HG03108 (cell line): ENCODE data around the gene DNAH10.
"Not testable (repeated sequence)": the region's sequence is repeated elsewhere in the genome, so short reads cannot be mapped to it uniquely, and the experiment has no call there.

ENCODE experiments used
- ATAC-seq: cut with Tn5 transposase; IDR thresholded peaks from one replicate; pipeline ENCODE4 v1.9.1; 2021; ENCODE audit warnings: moderate library complexity; ENCODE audit not compliant: unreplicated experiment

DNAH10 gene

DNA sequence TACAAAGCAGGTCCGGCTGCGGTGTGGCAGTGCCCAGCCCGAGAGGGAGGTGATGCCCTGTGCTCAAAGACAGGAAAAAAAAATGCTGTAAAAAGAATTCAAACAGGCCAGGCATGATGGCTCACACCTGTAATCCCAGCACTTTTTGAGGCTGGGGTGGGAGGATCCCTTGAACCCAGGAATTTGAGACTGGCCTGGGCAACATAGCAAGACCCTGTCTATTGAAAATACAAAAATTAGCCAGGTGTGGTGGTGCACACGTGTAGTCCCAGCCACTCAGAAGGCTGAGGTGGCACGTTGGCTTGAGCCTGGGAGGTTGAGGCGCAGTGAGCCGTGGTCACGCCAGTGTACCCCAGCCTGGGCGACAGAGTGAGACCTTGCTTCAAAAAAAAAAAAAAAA is 26.4 kb downstream of the DNAH10 start:
- ATAC-seq: no peak

DNA sequence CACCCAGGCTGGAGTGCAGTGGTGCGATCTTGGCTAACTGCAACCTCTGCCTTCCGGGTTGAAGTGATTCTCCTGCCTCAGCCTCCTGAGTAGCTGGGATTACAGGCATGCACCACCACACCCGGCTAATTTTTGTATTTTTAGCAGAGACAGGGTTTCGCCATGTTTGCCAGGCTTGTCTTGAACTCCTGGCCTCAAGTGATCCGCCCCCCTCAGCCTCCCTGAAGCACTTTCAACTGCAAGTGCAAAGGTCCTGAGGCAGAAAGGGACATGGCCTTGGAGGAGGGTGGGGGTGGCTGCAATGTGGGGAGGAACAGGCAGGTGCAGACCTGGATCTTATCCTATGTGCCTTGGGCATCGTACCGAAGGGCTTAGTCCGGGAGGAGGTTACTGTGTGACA is 27.3 kb downstream of the DNAH10 start:
- not testable (repeated sequence) for ATAC-seq

GRCh38 chr12:123790905-123791467 is 28.9 kb downstream of the DNAH10 start:
- no peak for ATAC-seq

GRCh38 chr12:123794027-123794426 is 31.9 kb downstream of the DNAH10 start:
- ATAC-seq: no peak

GRCh38 chr12:123798518-123798917 is 36.4 kb downstream of the DNAH10 start:
- ATAC-seq: no peak

DNA sequence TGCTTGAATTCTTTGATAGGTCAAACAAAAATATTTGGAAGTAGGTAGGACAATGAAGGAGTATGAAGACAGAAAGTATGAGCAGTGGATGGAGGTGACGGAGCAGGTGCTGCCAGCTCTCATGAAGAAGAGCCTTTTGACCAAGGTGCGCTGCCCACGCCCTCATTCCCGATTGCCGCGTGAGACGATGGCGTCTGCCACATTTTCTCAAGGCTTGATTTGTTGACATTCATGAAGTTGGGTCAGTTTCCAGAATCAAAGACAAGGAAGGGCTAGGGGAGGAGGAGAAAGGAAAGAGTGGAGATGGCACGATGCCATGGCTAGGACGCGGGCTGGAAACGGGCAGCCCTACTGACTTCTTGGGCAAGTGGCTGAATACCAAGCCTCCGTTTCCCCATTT is 37.1 kb downstream of the DNAH10 start:
- no peak for ATAC-seq

- no peak for ATAC-seq
Observed at GRCh38 chr12:123801573-123802178, 39.6 kb downstream of the DNAH10 start.

GRCh38 chr12:123805173-123805572 is 43.1 kb downstream of the DNAH10 start:
- ATAC-seq: no peak

- no peak for ATAC-seq
Observed at GRCh38 chr12:123807002-123807401, 44.9 kb downstream of the DNAH10 start.

- ATAC-seq: no peak
Observed at GRCh38 chr12:123807670-123808069, 45.6 kb downstream of the DNAH10 start.

- ATAC-seq: no peak
Observed at GRCh38 chr12:123808167-123808566, 46.1 kb downstream of the DNAH10 start.

GRCh38 chr12:123813349-123813748 is 51.2 kb downstream of the DNAH10 start:
- no peak for ATAC-seq

GRCh38 chr12:123815968-123816367 is 53.9 kb downstream of the DNAH10 start:
- ATAC-seq: no peak

DNA sequence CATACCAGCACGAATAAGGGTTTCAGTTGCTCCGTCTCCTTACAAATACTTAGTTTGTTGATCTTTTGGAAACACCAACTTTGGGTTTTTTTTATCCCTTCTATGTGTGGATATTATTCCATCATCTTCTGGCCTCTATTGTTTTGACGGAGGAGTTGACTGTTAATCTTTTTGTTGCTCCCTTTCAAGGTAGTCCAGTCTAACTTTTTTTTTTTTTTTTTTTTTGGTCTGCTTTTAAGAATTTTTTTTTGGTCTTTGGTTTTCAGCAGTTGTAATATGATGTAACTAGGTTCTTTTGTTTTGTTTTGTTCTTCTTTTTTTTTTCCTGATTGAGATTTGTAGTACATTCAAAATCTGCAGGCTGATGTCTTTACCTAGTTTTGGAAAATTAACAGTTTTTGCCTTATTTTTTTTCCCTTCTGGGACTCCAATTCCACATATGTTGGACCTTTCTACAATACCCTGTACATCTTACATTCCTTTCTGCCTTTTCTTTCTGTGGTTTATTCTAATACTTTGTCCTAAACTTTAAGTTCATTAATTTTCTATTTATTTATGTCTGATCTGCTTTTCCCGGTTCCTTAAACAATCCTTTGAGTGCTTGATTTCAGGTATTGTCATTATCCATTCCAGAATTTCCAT is 54.9 kb downstream of the DNAH10 start:
- ATAC-seq: no peak

DNA sequence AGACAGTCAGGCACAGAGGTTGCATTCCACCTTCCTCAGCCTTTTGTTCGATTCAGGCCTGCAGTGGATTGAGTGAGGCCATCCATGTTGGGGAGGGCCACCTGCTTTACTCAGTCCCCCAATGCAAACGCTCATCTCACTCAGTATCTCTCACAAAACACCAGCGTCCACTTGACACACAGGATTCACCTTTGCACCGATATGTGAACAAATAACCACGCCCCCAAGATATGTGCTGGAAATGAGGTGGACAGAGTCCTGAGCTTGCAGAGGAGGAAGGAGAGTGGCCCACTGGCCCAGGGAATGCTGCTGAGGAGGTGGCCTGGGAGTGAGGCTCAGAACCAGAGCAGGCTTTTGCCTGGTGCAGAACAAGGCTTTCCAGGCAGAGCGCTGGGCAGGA is 60.7 kb downstream of the DNAH10 start:
- ATAC-seq: no peak

- ATAC-seq: no peak
Observed at GRCh38 chr12:123828120-123828519, 66.0 kb downstream of the DNAH10 start.

- no peak for ATAC-seq
Observed at GRCh38 chr12:123828854-123829547, 66.9 kb downstream of the DNAH10 start.

DNA sequence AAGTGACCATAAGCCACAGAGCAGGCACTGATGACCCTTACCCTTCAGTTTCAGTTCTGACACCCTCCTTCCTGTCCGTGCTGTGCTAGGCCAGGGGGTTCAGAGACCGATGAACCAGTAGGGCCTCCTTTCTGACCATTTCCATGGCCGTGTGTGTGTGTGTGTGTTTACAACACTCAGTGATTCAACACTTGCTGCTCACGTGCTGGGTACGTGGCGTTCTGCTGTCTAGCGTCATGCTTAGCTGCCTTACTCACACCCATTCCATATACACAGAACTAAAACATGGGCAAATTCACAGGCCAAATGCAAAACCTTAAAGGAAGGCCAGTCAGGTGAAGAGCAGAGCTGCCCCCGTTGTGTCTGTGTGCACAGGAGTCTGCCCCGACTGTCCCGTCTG is 67.5 kb downstream of the DNAH10 start:
- no peak for ATAC-seq

DNA sequence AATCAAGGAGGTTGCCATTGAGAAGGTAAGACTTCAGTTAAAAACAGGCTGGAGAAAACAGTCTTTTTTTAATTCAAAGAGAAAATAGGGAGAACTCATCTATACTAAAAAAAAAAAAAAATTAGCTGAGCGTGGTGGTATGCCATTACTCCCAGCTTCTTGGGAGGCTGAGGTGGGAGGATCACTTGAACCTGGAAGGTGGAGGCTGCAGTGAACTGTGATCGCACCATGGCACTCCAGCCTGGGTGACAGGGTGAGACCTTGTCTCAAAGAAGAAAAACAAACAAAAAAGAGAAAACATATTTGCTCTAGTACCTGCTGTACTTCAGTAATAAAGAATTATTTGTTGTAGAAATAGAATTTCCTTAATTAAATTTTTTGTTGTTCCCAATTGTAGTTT is 68.6 kb downstream of the DNAH10 start:
- ATAC-seq: no peak

DNA sequence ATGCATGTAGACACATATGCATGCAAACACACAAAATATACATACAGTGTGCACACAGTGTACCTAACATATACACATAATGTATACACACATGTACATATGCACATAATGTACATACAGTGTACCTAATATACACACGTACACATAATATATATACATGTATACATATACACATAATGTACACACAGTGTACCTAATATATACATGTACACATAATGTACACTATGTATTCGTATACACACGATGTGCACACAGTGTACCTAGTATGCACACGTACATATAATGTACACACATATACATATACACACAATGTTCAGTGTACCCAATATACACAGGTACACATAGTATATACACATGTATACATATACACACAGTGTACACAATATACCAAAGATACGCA is 70.0 kb downstream of the DNAH10 start:
- ATAC-seq: no peak

DNA sequence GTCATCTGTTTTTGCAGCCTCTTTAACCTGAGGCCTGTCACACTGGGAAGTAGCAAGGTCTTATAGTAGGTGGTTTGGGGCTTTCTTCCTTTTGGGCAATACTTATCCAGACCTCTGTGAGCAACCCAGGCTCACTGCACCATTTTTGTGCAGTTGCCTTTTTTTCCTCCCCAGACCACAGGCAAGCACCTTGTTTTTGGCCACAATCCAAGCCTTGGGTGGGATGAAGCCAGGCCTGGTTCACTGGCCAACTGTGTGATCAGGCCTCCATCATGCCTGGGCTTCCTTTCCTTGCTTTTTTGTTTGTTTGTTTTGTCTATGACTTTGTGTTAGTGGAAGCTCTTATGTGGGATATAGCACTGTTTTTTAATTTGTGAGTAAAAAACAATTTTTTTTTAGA is 71.7 kb downstream of the DNAH10 start:
- no peak for ATAC-seq

DNA sequence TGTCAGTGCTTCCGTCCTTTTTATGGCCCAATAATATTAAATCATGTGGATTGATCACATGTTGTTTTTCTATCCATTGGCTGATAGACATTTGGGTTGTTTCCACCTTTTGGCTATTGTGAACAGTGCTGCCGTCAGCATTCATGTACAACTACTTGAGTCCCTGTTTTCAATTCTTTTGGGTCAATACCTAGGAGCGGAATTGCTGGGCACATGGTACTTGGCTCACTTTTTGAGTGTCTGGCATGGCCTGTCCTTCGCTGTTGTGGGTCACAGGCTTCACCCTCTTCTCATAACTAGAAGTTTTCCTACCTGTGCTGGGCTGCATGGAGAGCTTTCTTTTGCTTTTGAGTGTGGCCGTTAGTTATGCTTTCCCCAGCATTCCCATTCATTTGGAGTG is 72.7 kb downstream of the DNAH10 start:
- ATAC-seq: no peak
